ENCODE measurements around the gene DLGAP1. TPM values are rescaled to one million over a fixed set of nuclear protein-coding genes. Genes with fewer than 3 reads are reported as not detected.

The DLGAP1 gene
- total RNA-seq, 1 experiment from 2014 or later: not detected

DNA sequence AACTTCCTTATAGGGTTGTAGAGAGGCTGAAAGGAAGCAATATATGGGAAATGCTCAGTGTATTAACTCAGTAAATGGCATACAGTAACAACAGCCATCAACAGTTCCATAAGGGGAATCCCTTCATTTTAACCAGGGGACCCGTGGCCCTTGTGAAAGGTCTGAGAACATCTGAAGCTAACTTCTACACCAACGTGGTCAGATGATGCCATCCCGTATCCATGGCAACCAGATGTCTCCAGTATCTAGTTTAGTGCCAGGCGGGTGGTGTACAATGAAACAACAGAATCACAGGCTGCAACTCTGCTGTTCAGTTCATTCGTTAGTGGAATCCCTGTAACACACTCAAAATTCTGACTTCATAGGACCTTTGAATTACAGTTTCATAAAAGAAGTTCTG is 842.8 kb downstream of the DLGAP1 start:
- CTCF ChIA-PET: interaction anchor here (0.5 to 2.1 kb wide), 5 partner anchors 10 to 313 kb away, joined by 3 to 14 read pairs (median 4); no protein-coding TSS in a partner anchor
- no peak overlapping the region for H3K4me3 Mint-ChIP-seq (ENCODE audit: unreplicated experiment)
- TF ChIP-seq, protein P1, sequence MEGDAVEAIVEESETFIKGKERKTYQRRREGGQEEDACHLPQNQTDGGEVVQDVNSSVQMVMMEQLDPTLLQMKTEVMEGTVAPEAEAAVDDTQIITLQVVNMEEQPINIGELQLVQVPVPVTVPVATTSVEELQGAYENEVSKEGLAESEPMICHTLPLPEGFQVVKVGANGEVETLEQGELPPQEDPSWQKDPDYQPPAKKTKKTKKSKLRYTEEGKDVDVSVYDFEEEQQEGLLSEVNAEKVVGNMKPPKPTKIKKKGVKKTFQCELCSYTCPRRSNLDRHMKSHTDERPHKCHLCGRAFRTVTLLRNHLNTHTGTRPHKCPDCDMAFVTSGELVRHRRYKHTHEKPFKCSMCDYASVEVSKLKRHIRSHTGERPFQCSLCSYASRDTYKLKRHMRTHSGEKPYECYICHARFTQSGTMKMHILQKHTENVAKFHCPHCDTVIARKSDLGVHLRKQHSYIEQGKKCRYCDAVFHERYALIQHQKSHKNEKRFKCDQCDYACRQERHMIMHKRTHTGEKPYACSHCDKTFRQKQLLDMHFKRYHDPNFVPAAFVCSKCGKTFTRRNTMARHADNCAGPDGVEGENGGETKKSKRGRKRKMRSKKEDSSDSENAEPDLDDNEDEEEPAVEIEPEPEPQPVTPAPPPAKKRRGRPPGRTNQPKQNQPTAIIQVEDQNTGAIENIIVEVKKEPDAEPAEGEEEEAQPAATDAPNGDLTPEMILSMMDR (IDR thresholded peaks at IDR 0.05; ENCODE audit: unreplicated experiment): no peak
- no peak overlapping the region for H3K27ac Mint-ChIP-seq (ENCODE audit: low read depth, unreplicated experiment)
- H3K27me3 Mint-ChIP-seq (ENCODE audit: insufficient read depth, unreplicated experiment): no peaks in the 10 kb centered on the region
- no TSS peak for BruUV-seq (replicated peaks)
- no peaks in the 10 kb centered on the region for H3K4me1 Mint-ChIP-seq (ENCODE audit: insufficient read depth, unreplicated experiment)
- DNase-seq (ENCODE audit: unreplicated experiment): no peak
- POLR2A ChIA-PET: interaction anchor here (0.8 to 7.6 kb wide), 4 partner anchors 9 to 18 kb away, joined by 4 to 184 read pairs (median 6); no protein-coding TSS in a partner anchor
- H3K36me3 Mint-ChIP-seq (ENCODE audit: insufficient read depth, unreplicated experiment): peaks cover 6% of the 10 kb centered on the region
- H3K9me3 Mint-ChIP-seq (ENCODE audit: unreplicated experiment): no peaks in the 10 kb centered on the region
- intact Hi-C loops (cut with micrococcal nuclease): no loop called here

DNA sequence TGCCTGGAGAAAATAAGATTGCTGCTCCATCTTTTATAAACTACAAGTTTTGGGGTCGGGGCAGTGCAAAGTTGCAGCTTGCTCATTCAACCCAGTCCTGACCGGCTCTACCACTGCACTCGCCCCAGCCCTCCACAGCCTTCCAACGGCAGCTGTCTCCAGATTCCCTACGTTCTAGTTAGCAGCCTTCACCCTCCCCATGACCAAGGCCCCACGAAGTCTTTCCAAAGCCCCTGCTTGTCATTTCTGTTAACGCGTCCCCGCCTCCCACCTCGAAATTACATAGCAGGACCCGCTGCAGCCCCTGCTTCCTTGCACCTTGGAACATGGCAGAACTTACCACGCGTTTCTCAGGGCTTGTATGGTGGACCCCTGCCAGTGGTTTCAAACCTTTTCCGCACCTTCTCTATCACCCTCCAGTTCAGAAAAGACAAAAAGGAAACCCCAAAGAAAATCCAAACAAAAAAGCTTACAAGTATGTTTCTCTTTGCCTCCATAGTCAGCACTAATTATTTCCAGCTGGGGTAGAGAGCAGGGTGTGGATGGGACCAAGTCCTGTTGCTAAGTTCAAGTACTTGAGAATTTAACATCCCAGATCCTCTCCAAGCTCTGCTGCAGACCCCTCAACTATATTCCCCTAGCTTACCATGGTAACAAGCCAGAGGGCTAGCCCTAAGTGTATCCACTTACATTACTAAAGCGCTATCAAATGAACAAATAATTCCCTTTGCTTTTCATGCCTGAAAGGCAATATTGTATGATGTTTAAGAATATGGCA is 843.6 kb downstream of the DLGAP1 start:
- H3K4me3 Mint-ChIP-seq (ENCODE audit: unreplicated experiment): no peak overlapping the region
- TF ChIP-seq, protein P1 (IDR thresholded peaks at IDR 0.05; ENCODE audit: unreplicated experiment): no peak
- BruUV-seq (replicated peaks): no TSS peak
- H3K27me3 Mint-ChIP-seq (ENCODE audit: insufficient read depth, unreplicated experiment): no peaks in the 10 kb centered on the region
- H3K9me3 Mint-ChIP-seq (ENCODE audit: unreplicated experiment): no peaks in the 10 kb centered on the region
- peaks cover 11% of the 10 kb centered on the region for H3K36me3 Mint-ChIP-seq (ENCODE audit: insufficient read depth, unreplicated experiment)
- CTCF ChIA-PET: interaction anchor here (0.5 to 2.1 kb wide), 6 partner anchors 11 to 457 kb away, joined by 3 to 14 read pairs (median 4); no protein-coding TSS in a partner anchor
- POLR2A ChIA-PET: interaction anchor here (0.8 to 7.6 kb wide), 3 partner anchors 8 to 17 kb away, joined by 4 to 184 read pairs (median 6); no protein-coding TSS in a partner anchor
- no peaks in the 10 kb centered on the region for H3K4me1 Mint-ChIP-seq (ENCODE audit: insufficient read depth, unreplicated experiment)
- intact Hi-C loops (cut with micrococcal nuclease): no loop called here
- no peak for DNase-seq (ENCODE audit: unreplicated experiment)
- no peak overlapping the region for H3K27ac Mint-ChIP-seq (ENCODE audit: low read depth, unreplicated experiment)

DNA sequence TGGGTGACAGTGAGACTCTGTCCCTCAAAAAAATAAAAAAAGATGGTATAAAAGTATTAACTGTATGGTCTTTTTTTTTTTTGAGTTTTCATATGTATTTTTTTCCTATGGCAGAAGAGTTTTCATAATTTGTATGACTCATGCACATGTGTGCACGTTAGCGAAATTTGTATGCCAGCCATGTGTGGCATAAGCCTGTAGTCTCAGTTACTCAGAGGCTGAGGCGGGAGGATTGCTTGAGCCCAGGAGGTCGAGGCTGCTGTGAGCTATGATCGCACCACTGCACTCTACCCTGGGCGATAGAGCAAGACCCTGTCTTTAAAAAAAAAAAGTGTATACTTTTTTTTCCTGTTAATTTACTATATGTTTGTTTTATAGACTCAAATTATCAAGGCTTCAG is 844.3 kb downstream of the DLGAP1 start:
- H3K27ac Mint-ChIP-seq (ENCODE audit: low read depth, unreplicated experiment): no peak overlapping the region
- BruUV-seq (replicated peaks): no TSS peak
- ChIA-PET CTCF (interaction anchor here (0.7 to 2.1 kb wide), 3 partner anchors 12 to 456 kb away, joined by 3 to 14 read pairs (median 6); no protein-coding TSS in a partner anchor), POLR2A (interaction anchor here (0.7 to 7.6 kb wide), 4 partner anchors 13 to 157 kb away, joined by 3 to 184 read pairs (median 4); no protein-coding TSS in a partner anchor)
- intact Hi-C loops (cut with micrococcal nuclease): no loop called here
- TF ChIP-seq, protein P1 (IDR thresholded peaks at IDR 0.05; ENCODE audit: unreplicated experiment): no peak
- peaks cover 12% of the 10 kb centered on the region for H3K36me3 Mint-ChIP-seq (ENCODE audit: insufficient read depth, unreplicated experiment)
- DNase-seq (ENCODE audit: unreplicated experiment): peak; percentile 45
- no peaks in the 10 kb centered on the region for H3K9me3 Mint-ChIP-seq (ENCODE audit: unreplicated experiment)
- no peaks in the 10 kb centered on the region for H3K27me3 Mint-ChIP-seq (ENCODE audit: insufficient read depth, unreplicated experiment)
- H3K4me3 Mint-ChIP-seq (ENCODE audit: unreplicated experiment): no peak overlapping the region
- no peaks in the 10 kb centered on the region for H3K4me1 Mint-ChIP-seq (ENCODE audit: insufficient read depth, unreplicated experiment)

DNA sequence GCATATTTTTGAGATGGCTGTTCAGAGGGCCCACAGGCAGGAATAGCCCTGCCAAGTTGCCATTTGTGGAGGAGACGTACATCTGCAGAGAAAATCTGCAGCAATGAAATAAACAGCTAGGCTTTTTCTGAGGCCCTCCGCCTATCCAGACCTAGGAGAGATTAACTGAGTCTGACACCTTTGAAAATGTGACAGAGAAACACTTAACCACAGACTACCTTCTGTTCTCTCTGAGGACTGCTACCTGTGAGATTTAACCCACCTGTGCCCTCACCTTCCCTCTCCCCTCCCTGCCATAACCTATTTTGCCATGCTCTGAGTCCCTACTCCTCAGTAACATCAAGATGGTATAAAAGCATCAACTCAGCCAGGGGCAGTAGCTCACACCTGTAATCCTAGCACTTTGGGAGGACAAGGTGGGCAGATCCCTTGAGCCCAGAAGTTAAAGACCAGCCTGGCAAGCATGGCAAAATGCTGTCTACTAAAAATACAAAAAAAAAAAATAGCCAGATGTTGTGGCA is 844.9 kb downstream of the DLGAP1 start:
- BruUV-seq (replicated peaks): no TSS peak
- Mint-ChIP-seq H3K4me3 (ENCODE audit: unreplicated experiment) (no peak overlapping the region), H3K4me1 (ENCODE audit: insufficient read depth, unreplicated experiment) (no peaks in the 10 kb centered on the region), H3K27ac (ENCODE audit: low read depth, unreplicated experiment) (no peak overlapping the region), H3K27me3 (ENCODE audit: insufficient read depth, unreplicated experiment) (no peaks in the 10 kb centered on the region), H3K9me3 (ENCODE audit: unreplicated experiment) (no peaks in the 10 kb centered on the region), H3K36me3 (ENCODE audit: insufficient read depth, unreplicated experiment) (peaks cover 12% of the 10 kb centered on the region)
- ChIA-PET POLR2A (interaction anchor here (0.7 to 7.6 kb wide), 4 partner anchors 14 to 369 kb away, joined by 3 to 184 read pairs (median 3); no protein-coding TSS in a partner anchor), CTCF (interaction anchor here (0.6 to 2.1 kb wide), 3 partner anchors 12 to 104 kb away, joined by 3 to 14 read pairs (median 6); no protein-coding TSS in a partner anchor)
- TF ChIP-seq, protein P1 (IDR thresholded peaks at IDR 0.05; ENCODE audit: unreplicated experiment): no peak
- DNase-seq (ENCODE audit: unreplicated experiment): no peak
- intact Hi-C loops (cut with micrococcal nuclease): no loop called here
